ENCODE data around the gene PCDHGA1.
"Not testable (repeated sequence)": the region's sequence is repeated elsewhere in the genome, so short reads cannot be mapped to it uniquely, and the experiment has no call there.

DNA sequence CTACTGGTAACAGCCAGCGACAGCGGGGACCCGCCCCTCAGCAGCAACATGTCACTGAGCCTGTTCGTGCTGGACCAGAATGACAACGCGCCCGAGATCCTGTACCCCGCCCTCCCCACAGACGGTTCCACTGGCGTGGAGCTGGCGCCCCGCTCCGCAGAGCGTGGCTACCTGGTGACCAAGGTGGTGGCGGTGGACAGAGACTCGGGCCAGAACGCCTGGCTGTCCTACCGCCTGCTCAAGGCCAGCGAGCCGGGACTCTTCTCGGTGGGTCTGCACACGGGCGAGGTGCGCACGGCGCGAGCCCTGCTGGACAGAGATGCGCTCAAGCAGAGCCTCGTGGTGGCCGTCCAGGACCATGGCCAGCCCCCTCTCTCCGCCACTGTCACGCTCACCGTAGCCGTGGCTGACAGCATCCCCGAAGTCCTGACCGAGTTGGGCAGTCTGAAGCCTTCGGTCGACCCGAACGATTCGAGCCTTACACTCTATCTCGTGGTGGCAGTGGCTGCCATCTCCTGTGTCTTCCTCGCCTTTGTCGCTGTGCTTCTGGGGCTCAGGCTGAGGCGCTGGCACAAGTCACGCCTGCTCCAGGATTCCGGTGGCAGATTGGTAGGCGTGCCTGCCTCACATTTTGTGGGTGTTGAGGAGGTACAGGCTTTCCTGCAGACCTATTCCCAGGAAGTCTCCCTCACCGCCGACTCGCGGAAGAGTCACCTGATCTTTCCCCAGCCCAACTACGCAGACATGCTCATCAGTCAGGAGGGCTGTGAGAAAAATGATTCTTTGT, 64.3 kb downstream of the PCDHGA1 start:
- TF ChIP-seq, protein P1, sequence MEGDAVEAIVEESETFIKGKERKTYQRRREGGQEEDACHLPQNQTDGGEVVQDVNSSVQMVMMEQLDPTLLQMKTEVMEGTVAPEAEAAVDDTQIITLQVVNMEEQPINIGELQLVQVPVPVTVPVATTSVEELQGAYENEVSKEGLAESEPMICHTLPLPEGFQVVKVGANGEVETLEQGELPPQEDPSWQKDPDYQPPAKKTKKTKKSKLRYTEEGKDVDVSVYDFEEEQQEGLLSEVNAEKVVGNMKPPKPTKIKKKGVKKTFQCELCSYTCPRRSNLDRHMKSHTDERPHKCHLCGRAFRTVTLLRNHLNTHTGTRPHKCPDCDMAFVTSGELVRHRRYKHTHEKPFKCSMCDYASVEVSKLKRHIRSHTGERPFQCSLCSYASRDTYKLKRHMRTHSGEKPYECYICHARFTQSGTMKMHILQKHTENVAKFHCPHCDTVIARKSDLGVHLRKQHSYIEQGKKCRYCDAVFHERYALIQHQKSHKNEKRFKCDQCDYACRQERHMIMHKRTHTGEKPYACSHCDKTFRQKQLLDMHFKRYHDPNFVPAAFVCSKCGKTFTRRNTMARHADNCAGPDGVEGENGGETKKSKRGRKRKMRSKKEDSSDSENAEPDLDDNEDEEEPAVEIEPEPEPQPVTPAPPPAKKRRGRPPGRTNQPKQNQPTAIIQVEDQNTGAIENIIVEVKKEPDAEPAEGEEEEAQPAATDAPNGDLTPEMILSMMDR (IDR thresholded peaks at IDR 0.05), result not testable (repeated sequence)
- not testable (repeated sequence) for TF ChIP-seq POLR2A, EP300 (IDR thresholded peaks at IDR 0.05)

All from tibial nerve (tissue), 4 donors.